Measurements from ENCODE around the gene WWOX. TPM values are rescaled to one million over a fixed set of nuclear protein-coding genes. Genes with fewer than 3 reads are reported as not detected.

The WWOX gene
- total and polyA plus RNA-seq, 7 donors: 7.1 to 46.8 (median 16.1) TPM

- Histone ChIP-seq H3K4me3 (no peak overlapping the region), H3K27ac (no peak overlapping the region), H3K4me1 (peaks cover 0 to 4% (median 0%) of the 10 kb centered on the region in 4 donors), H3K27me3 (no peaks in the 10 kb centered on the region), H3K36me3 (no peaks in the 10 kb centered on the region), H3K9me3 (no peaks in the 10 kb centered on the region)
- TF ChIP-seq POLR2AphosphoS5 (IDR thresholded peaks at IDR 0.05) (no peak), EP300 (IDR thresholded peaks at IDR 0.05) (no peak), CTCF (IDR thresholded peaks at IDR 0.05) (no peak), POLR2A (IDR thresholded peaks at IDR 0.05) (no peak)
- 77 to 79% methylated on average over 13 of the region's 13 CpGs for WGBS, 2 donors
- intact Hi-C loops (cut with DNase I): no loop called here
- no peak for DNase-seq
Measured at GRCh38 chr16:78972986-78973385, 873.5 kb downstream of the WWOX start.

GRCh38 chr16:78976212-78976611, 876.8 kb downstream of the WWOX start:
- TF ChIP-seq POLR2AphosphoS5 (IDR thresholded peaks at IDR 0.05): no peak
- TF ChIP-seq EP300 (IDR thresholded peaks at IDR 0.05): no peak
- TF ChIP-seq POLR2A (IDR thresholded peaks at IDR 0.05): no peak
- no peak for TF ChIP-seq CTCF (IDR thresholded peaks at IDR 0.05)
- DNase-seq: no peak
- Histone ChIP-seq H3K4me3 (no peak overlapping the region), H3K27ac (no peak overlapping the region), H3K36me3 (no peaks in the 10 kb centered on the region), H3K4me1 (peaks cover 0 to 4% (median 0%) of the 10 kb centered on the region in 4 donors), H3K9me3 (no peaks in the 10 kb centered on the region), H3K27me3 (no peaks in the 10 kb centered on the region)
- intact Hi-C loops (cut with DNase I): no loop called here
- WGBS, 2 donors: 94% methylated on average over 10 of the region's 10 CpGs

- Histone ChIP-seq H3K27me3 (no peaks in the 10 kb centered on the region), H3K27ac (no peak overlapping the region), H3K36me3 (no peaks in the 10 kb centered on the region), H3K4me1 (no peaks in the 10 kb centered on the region), H3K9me3 (peaks cover 0 to 3% (median 1%) of the 10 kb centered on the region in 4 donors), H3K4me3 (no peak overlapping the region)
- WGBS, 2 donors: 88 to 93% methylated on average over 6 of the region's 6 CpGs
- no peak for DNase-seq
- intact Hi-C loops (cut with DNase I): no loop called here
- no peak for TF ChIP-seq CTCF (IDR thresholded peaks at IDR 0.05)
- no peak for TF ChIP-seq POLR2AphosphoS5 (IDR thresholded peaks at IDR 0.05)
- no peak for TF ChIP-seq EP300 (IDR thresholded peaks at IDR 0.05)
- TF ChIP-seq POLR2A (IDR thresholded peaks at IDR 0.05): no peak
Measured at GRCh38 chr16:78980825-78981224, 881.4 kb downstream of the WWOX start.

- intact Hi-C loops (cut with DNase I): no loop called here
- TF ChIP-seq POLR2AphosphoS5 (IDR thresholded peaks at IDR 0.05) (no peak), EP300 (IDR thresholded peaks at IDR 0.05) (no peak), POLR2A (IDR thresholded peaks at IDR 0.05) (no peak), CTCF (IDR thresholded peaks at IDR 0.05) (no peak)
- no peaks in the 10 kb centered on the region for H3K27me3 ChIP-seq
- DNase-seq: no peak
- no peaks in the 10 kb centered on the region for H3K4me1 ChIP-seq
- no peak overlapping the region for H3K27ac ChIP-seq
- WGBS, 2 donors: 85 to 87% methylated on average over 10 of the region's 10 CpGs
- no peaks in the 10 kb centered on the region for H3K36me3 ChIP-seq
- H3K4me3 ChIP-seq: no peak overlapping the region
- peaks cover 0 to 3% (median 1%) of the 10 kb centered on the region in 4 donors for H3K9me3 ChIP-seq
Measured at GRCh38 chr16:78982096-78982744, 882.8 kb downstream of the WWOX start.

GRCh38 chr16:78984324-78984723, 884.9 kb downstream of the WWOX start:
- H3K27me3 ChIP-seq: no peaks in the 10 kb centered on the region
- H3K4me3 ChIP-seq: no peak overlapping the region
- H3K4me1 ChIP-seq: no peaks in the 10 kb centered on the region
- TF ChIP-seq POLR2AphosphoS5 (IDR thresholded peaks at IDR 0.05) (no peak), POLR2A (IDR thresholded peaks at IDR 0.05) (no peak), EP300 (IDR thresholded peaks at IDR 0.05) (no peak), CTCF (IDR thresholded peaks at IDR 0.05) (no peak)
- no peak for DNase-seq
- WGBS, 2 donors: 27 to 74% methylated on average over 3 of the region's 3 CpGs
- peaks cover 0 to 3% (median 1%) of the 10 kb centered on the region in 4 donors for H3K9me3 ChIP-seq
- intact Hi-C loops (cut with DNase I): no loop called here
- H3K27ac ChIP-seq: no peak overlapping the region
- H3K36me3 ChIP-seq: no peaks in the 10 kb centered on the region
